ENCODE results near the gene TMEM107. TPM values are rescaled to one million over a fixed set of nuclear protein-coding genes. Genes with fewer than 3 reads are reported as not detected.

TMEM107 gene
- 15.4 and 36.0 TPM in 2 replicates for total RNA-seq
- 9.8 and 13.0 TPM in 2 replicates for polyA plus RNA-seq
- 9.9 and 11.9 TPM in 2 replicates for polyA plus RNA-seq (2012)
- polyA minus RNA-seq (ENCODE audit: low replicate concordance) = 27.9 and 61.8 TPM in 2 replicates

- Histone ChIP-seq H3K36me3 (ENCODE audit: control insufficient read depth, insufficient read depth, low read length) (no peaks in the 10 kb centered on the region), H3K9me3 (ENCODE audit: control insufficient read depth, insufficient read depth, low read depth, low read length) (no peaks in the 10 kb centered on the region), H3K9ac (ENCODE audit: insufficient read depth, low read length) (peak within 1 kb of the TSS; percentile 76), H3K27ac (ENCODE audit: insufficient read depth, low read length) (peak within 1 kb of the TSS; percentile 71), H4K20me1 (ENCODE audit: control insufficient read depth, extremely low read depth, insufficient read depth, low read length) (no peaks in the 10 kb centered on the region), H3K27me3 (ENCODE audit: control insufficient read depth, insufficient read depth, low read length) (no peaks in the 10 kb centered on the region), H3K79me2 (ENCODE audit: control insufficient read depth, insufficient read depth, low read length) (peaks cover 5% of the 10 kb centered on the region), H3K4me2 (ENCODE audit: extremely low read depth, insufficient read depth, low read length) (peak within 1 kb of the TSS; percentile 98), H3K4me3 (replicated peaks in 1 of 4; ENCODE audit: control extremely low read depth in 1 of 4, insufficient read depth in 1 of 4, low read depth in 3 of 4, low read length in 4 of 4) (peak within 1 kb of the TSS; percentile 59 to 69 (median 61)), H2AFZ (ENCODE audit: low read length) (peak within 1 kb of the TSS; percentile 87), H3K4me1 (ENCODE audit: control insufficient read depth, extremely low read depth, insufficient read depth, low read length) (peaks cover 11% of the 10 kb centered on the region)
- TF ChIP-seq CTCF (conservative IDR thresholded peaks at IDR 0.05 in 1 of 2, IDR thresholded peaks at IDR 0.05 in 1 of 2; ENCODE audit: low read depth in 1 of 2, low read length in 2 of 2) (no peak), EZH2 (IDR thresholded peaks at IDR 0.05; ENCODE audit: low read length, missing control alignments) (no peak)
- DNase-seq (ENCODE audit: low read depth in 2 of 2) = peak; percentile 75 to 80
Measured at GRCh38 chr17:8176197-8176940, at the start of gene TMEM107. Gene TMEM107 (minus strand): TSS chr17:8176380. CDS start chr17:8176286, 94 bp downstream.

- H3K4me1 ChIP-seq (ENCODE audit: control insufficient read depth, extremely low read depth, insufficient read depth, low read length) = peaks cover 3% of the 10 kb centered on the region
- TF ChIP-seq EZH2 (IDR thresholded peaks at IDR 0.05; ENCODE audit: low read length, missing control alignments) (no peak), CTCF (conservative IDR thresholded peaks at IDR 0.05 in 1 of 2, IDR thresholded peaks at IDR 0.05 in 1 of 2; ENCODE audit: low read depth in 1 of 2, low read length in 2 of 2) (no peak)
- H4K20me1 ChIP-seq (ENCODE audit: control insufficient read depth, extremely low read depth, insufficient read depth, low read length) = no peaks in the 10 kb centered on the region
- no peaks in the 10 kb centered on the region for H3K9me3 ChIP-seq (ENCODE audit: control insufficient read depth, insufficient read depth, low read depth, low read length)
- no peak overlapping the region for H3K4me3 ChIP-seq (replicated peaks in 1 of 4; ENCODE audit: control extremely low read depth in 1 of 4, insufficient read depth in 1 of 4, low read depth in 3 of 4, low read length in 4 of 4)
- no peaks in the 10 kb centered on the region for H3K27me3 ChIP-seq (ENCODE audit: control insufficient read depth, insufficient read depth, low read length)
- no peak overlapping the region for H3K27ac ChIP-seq (ENCODE audit: insufficient read depth, low read length)
- DNase-seq (ENCODE audit: low read depth in 2 of 2) = no peak
- H3K79me2 ChIP-seq (ENCODE audit: control insufficient read depth, insufficient read depth, low read length) = no peaks in the 10 kb centered on the region
- no peak overlapping the region for H2AFZ ChIP-seq (ENCODE audit: low read length)
- peaks cover 11% of the 10 kb centered on the region for H3K36me3 ChIP-seq (ENCODE audit: control insufficient read depth, insufficient read depth, low read length)
- no peak overlapping the region for H3K4me2 ChIP-seq (ENCODE audit: extremely low read depth, insufficient read depth, low read length)
- no peak overlapping the region for H3K9ac ChIP-seq (ENCODE audit: insufficient read depth, low read length)
Measured at GRCh38 chr17:8224891-8225812, 49.0 kb upstream of the TMEM107 start.

All from fibroblast of lung (primary cell).